HG03520 (cell line): Measurements from ENCODE around the gene DUSP6.

Experiments used
- ATAC-seq: cut with Tn5 transposase; IDR thresholded peaks from one replicate; pipeline ENCODE4 v1.9.1; 2021; ENCODE audit warnings: mild to moderate bottlenecking, moderate library complexity; ENCODE audit not compliant: unreplicated experiment

The DUSP6 gene

DNA sequence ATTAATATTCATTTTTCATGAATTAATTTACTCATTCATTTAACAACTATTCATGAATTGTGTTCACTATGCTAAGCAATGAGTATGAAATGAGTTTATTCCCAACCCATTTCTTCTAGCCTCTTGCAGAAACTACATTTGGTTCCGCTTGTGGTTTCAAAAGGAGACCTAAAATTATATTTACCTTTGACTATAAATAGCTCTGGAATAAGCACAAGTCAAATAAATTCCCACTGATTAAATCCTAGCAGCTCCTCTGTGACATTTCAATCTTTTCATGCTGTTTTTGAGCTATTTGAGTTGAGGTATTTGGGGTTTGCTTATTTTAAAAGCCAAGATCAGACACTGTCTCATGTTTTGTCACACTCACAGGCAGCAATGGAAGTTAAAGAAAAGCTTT is 46.9 kb downstream of the DUSP6 start:
- ATAC-seq, result no peak

DNA sequence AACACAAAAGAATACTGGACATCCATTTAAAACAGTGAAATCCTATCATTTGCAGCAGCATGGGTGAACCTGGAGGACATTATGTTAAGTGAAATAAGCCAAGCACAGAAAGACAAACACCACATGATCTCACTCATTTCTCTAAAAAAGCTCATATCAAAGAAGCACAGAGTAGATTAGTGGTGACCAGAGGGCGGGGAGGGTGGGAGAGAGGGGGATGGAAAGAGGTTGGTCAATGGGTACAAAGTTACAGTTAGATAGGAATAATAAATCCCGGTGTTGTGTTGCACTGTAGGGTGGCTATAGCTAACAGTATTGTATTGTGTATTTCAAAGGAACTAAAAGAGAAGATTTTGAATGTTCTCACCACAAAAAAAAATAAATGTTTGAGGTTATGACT is 52.4 kb downstream of the DUSP6 start:
- no peak for ATAC-seq

DNA sequence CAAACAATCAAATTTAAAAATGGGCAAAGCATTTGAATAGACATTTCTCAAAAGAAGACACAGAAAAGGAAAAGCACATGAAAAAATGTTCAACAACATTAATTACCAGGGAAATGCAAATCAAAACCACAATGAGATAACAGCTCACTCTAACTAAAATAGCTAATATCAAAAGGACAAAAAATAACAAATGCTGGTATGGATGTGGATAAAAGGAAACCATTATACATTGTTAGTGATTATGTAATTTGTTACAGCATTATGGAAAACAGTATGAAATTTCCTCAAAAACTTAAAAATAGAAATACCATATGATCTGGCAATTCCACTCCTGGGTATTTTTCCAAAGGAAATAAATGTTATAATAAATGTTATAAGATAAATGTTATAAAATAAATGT is 52.9 kb downstream of the DUSP6 start:
- no peak for ATAC-seq
